Stimulated activated CD4-positive, alpha-beta T cell treated with anti-CD3 and anti-CD28 coated beads, Interleukin-1b, Interleukin-23, amount 100 ng/mL, for 1 hour (primary cell): ENCODE data around the gene IL4I1.

Source experiments
- DNase-seq, 2 donors: peaks; one replicate each; pipeline ENCODE4 v3.0.0-alpha.2; 2020; ENCODE audit warnings: low read depth in 2 of 2

IL4I1 gene

GRCh38 chr19:49924004-49924880, 27.6 kb upstream of the IL4I1 start:
- no peak for DNase-seq

- DNase-seq = no peak
Measured at GRCh38 chr19:49923055-49924003, 26.6 kb upstream of the IL4I1 start.

DNA sequence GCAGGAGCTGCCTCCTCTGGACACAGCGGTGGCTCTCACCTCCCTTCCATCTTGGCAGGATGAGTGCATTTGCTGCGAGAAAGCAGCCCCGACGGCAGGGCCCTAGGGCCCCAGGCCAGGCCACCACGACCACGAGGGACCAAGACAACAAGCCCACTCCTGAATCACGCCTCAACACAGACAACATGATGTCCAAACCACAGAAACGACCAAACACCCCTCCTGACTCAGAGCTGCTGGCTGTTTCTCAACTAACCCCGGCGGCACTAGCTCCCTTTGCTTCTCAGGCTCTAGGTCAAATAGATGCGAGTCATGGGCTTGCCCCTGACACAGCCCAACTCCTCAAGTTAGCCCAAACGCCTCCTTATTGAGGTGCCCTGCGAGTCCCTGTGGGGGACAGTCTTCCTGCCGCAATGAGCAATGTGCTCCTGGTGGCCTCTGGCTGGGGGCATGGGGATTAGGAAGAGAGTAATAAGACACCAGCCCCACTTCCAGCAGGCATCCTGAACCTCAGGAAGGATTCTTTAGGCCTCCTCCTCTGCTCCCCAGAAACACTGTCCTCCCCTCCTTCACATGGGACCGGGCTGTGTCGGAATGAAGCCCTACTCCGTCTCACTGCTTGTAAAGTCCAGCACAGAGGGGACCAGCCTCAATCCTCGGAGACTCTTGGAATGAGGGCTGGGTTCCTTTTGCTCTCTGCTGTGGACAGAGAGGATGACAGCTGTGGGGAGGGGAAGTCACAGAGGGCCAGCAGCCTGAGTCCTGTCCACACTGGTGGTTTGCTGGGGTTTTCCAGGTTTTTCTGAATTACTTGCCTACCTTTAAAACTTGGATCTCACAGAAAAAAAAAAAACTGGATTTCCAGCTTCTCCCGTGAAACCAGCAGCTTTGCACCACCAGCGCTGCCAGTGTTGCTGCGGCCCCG, 25.4 kb upstream of the IL4I1 start:
- no peak for DNase-seq

DNA sequence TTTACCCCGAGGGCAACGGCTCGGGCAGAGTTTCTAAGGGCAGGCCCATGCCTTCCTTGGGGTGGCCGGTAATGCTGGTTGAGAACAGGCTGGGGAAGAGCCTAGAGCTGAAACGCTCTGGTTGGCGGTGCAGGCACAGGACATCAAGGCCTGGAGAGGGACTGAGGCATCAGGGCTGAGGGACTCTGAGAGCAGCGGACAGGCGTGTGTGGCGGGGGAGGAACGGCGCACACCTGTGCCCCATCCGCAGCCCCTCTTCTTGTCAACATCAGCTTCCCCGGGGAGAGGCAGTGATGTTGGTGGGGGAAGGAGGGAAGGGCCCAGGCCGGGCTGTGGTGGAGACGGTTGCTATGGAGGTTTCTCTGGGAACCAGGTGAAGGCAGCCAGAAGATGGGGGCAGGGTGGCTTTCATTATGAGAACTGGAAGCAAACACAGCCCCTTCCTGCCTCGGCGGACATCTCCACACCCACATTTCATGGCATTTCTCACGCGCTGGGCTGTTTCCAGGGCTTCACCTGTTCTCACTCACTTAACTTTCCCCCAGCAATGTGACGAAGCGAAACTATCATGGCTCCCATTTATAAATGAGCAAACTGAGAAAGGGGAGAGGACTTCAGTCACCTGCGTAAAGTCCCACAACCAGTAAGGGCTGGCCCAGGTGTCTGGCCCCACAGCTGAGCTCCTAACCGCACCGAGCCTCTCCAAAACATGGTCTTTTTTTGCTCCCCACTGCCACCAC, 24.1 kb upstream of the IL4I1 start:
- no peak for DNase-seq

DNA sequence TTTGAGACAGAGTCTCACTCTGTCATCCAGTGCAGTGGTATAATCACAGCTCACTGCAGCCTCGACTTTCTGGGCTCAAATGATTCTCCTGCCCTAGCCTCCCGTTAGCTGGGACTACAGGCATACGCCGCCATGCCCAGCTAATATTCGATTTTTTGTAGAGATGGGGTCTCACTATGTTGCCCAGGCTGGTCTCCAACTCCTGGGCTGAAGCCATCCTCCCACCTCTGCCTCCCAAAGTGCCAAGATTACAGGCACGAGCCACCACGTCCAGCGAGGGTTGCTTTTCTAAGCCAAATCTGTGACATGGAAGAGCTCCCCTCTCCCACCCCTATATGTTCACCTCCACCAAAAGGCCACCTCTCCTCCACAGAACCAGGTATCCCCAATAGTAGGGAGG, 21.4 kb upstream of the IL4I1 start:
- DNase-seq = no peak

GRCh38 chr19:49916839-49917733, 20.4 kb upstream of the IL4I1 start:
- no peak for DNase-seq

DNA sequence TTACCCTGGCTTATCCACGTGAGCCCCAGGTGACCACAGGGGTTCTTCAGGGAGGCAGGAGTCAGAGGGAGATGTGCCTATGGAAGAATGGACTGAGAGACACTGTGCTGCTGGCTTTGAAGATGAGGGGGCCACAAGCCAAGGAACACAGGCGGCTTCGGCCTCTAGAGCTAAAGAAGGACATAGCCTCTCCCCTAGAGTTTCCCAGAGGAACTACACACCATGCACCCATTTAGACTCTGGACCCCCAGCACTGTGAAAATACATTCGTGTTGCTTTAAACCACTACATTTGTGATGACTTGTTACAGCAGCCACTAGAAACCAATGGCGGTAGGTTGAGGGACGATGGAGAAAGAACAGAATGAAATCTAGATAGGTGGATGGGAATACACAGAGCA, 18.6 kb upstream of the IL4I1 start:
- no peak for DNase-seq

GRCh38 chr19:49913720-49914119, 17.0 kb upstream of the IL4I1 start:
- DNase-seq = no peak

DNA sequence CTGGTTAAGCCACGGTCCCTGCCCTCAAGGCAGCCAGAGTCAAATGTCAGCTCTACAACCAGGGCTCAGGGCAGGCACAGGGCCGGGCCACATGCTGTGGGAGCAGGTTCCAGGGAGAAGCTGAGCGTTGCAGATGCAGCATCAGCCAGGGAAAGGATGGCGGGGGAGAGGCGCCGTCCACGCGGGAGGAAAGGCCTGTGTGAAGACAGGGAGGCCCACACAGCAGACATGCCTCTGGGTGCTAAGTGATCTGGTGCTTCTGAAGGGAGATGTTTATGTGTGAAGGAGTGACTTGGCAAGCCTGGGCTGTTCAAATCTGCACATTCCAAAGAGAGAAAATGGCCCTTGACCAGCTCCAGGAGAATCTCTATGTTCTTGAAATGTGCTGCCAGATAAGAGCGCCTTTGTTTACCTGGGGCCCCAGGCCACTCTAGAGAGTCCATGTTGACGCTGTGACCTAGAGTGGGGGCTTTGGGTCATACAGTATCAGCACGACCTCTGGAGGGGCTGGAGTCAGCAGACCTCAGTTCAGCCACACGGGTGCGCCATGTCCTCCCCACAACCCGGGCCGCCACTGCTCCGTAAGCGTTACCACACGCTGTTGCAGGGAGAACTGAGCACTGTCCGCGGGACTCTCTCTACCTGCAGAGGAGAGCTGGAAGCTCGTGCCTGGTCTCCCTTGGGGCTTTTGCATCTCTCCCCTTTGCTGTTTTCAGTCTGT, 16.4 kb upstream of the IL4I1 start:
- DNase-seq = no peak

GRCh38 chr19:49911381-49912145, 14.9 kb upstream of the IL4I1 start:
- DNase-seq = no peak

DNA sequence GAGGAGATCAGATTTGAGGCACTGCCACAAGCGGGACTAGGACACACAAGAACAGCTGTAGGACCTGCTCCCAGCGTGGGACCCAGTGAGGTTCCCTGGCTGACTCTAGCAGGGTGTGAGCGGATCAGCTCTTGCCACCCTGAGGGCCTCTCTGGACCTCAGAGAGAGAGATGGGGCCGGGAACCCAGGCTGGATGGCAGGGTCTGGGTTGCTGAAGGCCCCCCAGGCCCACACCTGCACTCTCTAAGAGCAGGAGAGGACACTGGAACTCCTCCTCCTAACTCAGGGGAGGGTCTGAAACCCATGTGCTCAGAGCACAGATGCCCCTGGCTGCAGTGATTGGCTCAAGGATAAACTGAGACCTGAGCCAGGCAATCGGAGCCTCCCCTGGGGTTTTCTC, 13.5 kb upstream of the IL4I1 start:
- DNase-seq = no peak

DNA sequence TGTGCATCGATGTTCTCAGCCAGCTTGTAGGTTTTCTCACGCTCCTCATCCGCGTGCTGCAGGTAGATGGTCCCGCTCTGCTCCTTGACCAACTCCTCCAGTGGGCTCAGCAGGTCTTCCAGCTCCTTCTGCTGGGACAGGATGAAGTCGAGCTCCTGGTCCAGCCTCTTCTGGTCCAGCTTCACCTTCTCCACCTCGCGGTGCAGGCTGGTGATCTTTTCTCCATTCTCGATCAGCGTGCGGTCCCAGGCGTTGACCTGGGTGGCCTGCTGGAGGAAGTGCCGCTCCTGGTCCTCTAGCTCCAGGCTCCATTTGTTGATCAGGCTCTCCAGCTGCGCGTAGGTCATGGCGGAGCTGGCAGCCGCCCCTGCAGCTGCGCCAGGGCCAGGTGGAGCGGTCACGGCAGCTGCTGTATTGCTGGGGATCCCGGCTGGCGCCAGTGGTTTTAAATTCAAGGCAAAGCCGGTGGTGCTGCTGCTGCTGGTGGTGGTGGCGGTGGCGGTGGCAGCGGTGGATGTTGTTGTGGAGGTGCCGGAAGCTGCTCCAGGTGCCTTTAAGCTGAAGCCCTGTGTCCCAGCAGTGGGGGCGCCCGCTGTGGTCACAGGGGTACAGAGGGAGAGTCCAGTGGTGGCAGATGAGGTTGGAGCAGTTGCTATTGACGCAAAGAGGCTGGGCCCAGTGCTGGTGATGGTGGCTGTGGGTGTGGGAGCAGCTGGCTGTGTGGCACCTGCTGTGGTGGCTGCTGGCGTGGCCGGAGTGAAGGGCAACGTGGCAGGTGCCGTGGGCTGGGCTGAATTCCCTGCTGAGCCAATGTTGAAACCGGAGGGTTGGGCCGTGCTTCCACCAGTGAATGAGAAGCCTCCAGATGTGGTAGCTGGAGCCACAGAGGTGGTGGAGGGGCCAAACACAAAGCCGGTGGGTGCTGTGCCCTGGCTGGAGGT, 12.1 kb upstream of the IL4I1 start:
- no peak for DNase-seq

GRCh38 chr19:49907745-49908446, 11.2 kb upstream of the IL4I1 start:
- no peak for DNase-seq

GRCh38 chr19:49906879-49907564, 10.3 kb upstream of the IL4I1 start:
- DNase-seq = no peak

GRCh38 chr19:49904136-49904535, 7.4 kb upstream of the IL4I1 start:
- DNase-seq = no peak
